Neural cell (in vitro differentiated cells): Measurements from ENCODE around the gene VAV2.

Experiments used
- POLR2AphosphoS5 ChIP-seq: IDR thresholded peaks from 2 replicates; pipeline ENCODE4 v1.6.1; 2012
- TF ChIP-seq, protein P1 (sequence below): IDR thresholded peaks from 2 replicates; pipeline ENCODE4 v1.6.1; 2012; ENCODE audit warnings: borderline replicate concordance
- TF ChIP-seq, protein P2 (sequence below): fragments of 450-650 bp; IDR thresholded peaks from 2 replicates; pipeline ENCODE4 v1.5.1; 2014; ENCODE audit warnings: antibody characterized with exemption, mild to moderate bottlenecking, moderate library complexity; ENCODE audit not compliant: poor library complexity, severe bottlenecking

DNA sequence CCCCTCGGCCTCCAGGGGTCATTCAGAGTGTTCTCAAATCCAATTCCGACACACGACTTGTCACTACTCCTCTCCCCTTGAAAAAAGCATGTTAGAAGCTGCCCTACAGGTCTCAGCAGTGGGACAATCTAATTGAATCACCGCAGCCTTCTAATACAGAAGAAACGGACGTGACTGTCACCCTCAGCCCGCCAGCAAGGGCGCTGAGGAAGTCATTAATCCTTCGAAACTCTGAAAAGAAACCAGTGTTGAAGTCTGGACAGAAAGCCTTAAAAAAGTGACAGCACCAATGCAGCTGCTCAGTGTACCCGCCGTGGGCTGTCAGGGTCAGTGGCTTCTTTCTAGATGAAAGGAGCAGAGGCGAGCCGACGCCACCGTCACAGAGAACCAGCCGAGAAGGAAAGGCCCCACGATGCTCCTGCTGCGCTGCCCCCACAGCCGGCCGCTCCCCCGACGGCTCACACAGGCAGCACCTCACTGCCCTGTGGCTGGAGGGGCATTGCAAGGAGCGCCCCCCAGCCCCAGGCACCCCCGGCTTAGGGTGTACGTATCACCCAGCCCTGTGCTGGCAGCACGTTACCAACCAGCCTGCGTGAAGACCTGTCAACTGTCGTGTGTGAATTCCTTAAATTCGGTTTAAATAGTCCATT is 38.8 kb upstream of the VAV2 start:
- TF ChIP-seq POLR2AphosphoS5: no peak
- TF ChIP-seq, protein P1, sequence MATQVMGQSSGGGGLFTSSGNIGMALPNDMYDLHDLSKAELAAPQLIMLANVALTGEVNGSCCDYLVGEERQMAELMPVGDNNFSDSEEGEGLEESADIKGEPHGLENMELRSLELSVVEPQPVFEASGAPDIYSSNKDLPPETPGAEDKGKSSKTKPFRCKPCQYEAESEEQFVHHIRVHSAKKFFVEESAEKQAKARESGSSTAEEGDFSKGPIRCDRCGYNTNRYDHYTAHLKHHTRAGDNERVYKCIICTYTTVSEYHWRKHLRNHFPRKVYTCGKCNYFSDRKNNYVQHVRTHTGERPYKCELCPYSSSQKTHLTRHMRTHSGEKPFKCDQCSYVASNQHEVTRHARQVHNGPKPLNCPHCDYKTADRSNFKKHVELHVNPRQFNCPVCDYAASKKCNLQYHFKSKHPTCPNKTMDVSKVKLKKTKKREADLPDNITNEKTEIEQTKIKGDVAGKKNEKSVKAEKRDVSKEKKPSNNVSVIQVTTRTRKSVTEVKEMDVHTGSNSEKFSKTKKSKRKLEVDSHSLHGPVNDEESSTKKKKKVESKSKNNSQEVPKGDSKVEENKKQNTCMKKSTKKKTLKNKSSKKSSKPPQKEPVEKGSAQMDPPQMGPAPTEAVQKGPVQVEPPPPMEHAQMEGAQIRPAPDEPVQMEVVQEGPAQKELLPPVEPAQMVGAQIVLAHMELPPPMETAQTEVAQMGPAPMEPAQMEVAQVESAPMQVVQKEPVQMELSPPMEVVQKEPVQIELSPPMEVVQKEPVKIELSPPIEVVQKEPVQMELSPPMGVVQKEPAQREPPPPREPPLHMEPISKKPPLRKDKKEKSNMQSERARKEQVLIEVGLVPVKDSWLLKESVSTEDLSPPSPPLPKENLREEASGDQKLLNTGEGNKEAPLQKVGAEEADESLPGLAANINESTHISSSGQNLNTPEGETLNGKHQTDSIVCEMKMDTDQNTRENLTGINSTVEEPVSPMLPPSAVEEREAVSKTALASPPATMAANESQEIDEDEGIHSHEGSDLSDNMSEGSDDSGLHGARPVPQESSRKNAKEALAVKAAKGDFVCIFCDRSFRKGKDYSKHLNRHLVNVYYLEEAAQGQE: no peak
- TF ChIP-seq, protein P2, sequence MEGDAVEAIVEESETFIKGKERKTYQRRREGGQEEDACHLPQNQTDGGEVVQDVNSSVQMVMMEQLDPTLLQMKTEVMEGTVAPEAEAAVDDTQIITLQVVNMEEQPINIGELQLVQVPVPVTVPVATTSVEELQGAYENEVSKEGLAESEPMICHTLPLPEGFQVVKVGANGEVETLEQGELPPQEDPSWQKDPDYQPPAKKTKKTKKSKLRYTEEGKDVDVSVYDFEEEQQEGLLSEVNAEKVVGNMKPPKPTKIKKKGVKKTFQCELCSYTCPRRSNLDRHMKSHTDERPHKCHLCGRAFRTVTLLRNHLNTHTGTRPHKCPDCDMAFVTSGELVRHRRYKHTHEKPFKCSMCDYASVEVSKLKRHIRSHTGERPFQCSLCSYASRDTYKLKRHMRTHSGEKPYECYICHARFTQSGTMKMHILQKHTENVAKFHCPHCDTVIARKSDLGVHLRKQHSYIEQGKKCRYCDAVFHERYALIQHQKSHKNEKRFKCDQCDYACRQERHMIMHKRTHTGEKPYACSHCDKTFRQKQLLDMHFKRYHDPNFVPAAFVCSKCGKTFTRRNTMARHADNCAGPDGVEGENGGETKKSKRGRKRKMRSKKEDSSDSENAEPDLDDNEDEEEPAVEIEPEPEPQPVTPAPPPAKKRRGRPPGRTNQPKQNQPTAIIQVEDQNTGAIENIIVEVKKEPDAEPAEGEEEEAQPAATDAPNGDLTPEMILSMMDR: no peak
